ENCODE results near the gene PLPP6. TPM values are rescaled to one million over a fixed set of nuclear protein-coding genes. Genes with fewer than 3 reads are reported as not detected.

The PLPP6 gene
- total and polyA plus RNA-seq, 7 experiments from 2014 or later = 6.0 to 24.1 (median 9.8) TPM

DNA sequence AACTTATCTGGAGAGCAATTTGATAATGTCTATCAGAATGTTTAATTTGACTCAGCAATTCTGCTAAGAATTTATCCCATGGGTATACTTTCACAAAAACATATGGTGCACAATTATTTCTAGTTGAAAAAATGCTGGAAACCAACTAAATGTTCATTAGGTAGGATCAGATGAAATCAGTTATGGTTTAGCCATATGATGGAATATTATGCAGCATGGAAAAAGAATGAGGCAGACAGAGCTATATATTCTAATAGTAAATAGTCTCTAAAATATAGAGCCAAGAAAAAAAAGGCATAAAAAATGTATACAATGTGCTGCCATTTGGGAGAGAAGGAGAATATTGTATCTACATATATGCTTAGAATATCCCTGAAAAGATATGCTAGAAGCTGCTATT, 7.8 kb downstream of the PLPP6 start:
- Histone ChIP-seq H3K9me3 (ENCODE audit: control insufficient read depth in 2 of 3, low read length in 3 of 3) (no peaks in the 10 kb centered on the region), H3K36me3 (ENCODE audit: control insufficient read depth in 2 of 3, insufficient read depth in 3 of 3, low read length in 3 of 3) (no peaks in the 10 kb centered on the region), H3K27ac (ENCODE audit: low read depth, low read length) (no peak overlapping the region), H3K27me3 (ENCODE audit: control insufficient read depth in 2 of 2, insufficient read depth in 2 of 2, low read length in 2 of 2) (no peaks in the 10 kb centered on the region), H3K4me1 (ENCODE audit: control insufficient read depth in 2 of 2, insufficient read depth in 2 of 2, low read length in 2 of 2) (peaks cover 6 to 31% of the 10 kb centered on the region in 2 donors), H3K4me3 (ENCODE audit: low read length) (no peak overlapping the region)
- DNase-seq = no peak
- CTCF ChIA-PET = interaction anchor here (1.3 kb wide), 1 partner anchor 8 kb away, joined by 3 read pairs; the partner anchor contains the start of gene PLPP6
- Mint-ChIP-seq H3K27me3 (peaks cover 0 to 3% (median 0%) of the 10 kb centered on the region in 5 donors), H3K27ac (peak overlapping the region in 2 of 9 donors; percentile 17 to 54), H3K9me3 (no peaks in the 10 kb centered on the region), H3K36me3 (peaks cover 0 to 3% (median 0%) of the 10 kb centered on the region in 5 donors), H3K4me3 (no peak overlapping the region), H3K4me1 (peaks cover 26 to 56% (median 46%) of the 10 kb centered on the region in 7 donors)
- intact Hi-C loops (cut with micrococcal nuclease) = loop anchor here (10.0 kb wide), 4 partner anchors 665 to 1745 kb away; partner anchors contain the start of genes ERMP1 (in 1 of the 2), RLN1 (in 1 of the 2) and UHRF2 (in 1 of the 2)
- no peak for ATAC-seq
- POLR2A ChIA-PET = interaction anchor here (2.0 to 8.8 kb wide), 3 partner anchors 6 to 71 kb away, joined by 16 to 120 read pairs (median 17); partner anchors contain the start of genes AK3 and CDC37L1

DNA sequence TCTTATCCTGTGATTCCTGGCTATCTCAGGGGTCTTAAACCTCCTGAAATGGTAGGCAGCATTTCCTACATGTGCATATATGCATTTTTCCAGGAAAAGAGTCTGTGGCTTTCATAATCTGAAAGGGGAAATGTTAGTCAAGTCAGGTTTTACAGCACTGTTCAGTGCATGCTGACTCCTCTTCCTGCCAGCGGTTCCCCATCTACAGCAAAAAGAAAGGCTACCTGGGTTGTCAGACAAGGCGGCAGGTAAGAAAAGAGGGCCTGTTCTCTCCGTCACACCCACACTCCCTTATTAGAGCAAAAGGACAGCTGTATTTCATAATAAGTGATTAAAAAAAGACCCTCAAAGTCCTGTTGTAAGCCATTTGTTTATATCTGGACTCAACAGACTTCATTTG, 8.5 kb downstream of the PLPP6 start:
- CTCF ChIA-PET = interaction anchor here (0.6 to 1.3 kb wide), 3 partner anchors 9 to 122 kb away, joined by 3 to 4 read pairs (median 3); partner anchors contain the start of gene PLPP6
- Histone ChIP-seq H3K4me3 (ENCODE audit: low read length) (no peak overlapping the region), H3K36me3 (ENCODE audit: control insufficient read depth in 2 of 3, insufficient read depth in 3 of 3, low read length in 3 of 3) (no peaks in the 10 kb centered on the region), H3K9me3 (ENCODE audit: control insufficient read depth in 2 of 3, low read length in 3 of 3) (no peaks in the 10 kb centered on the region), H3K27me3 (ENCODE audit: control insufficient read depth in 2 of 2, insufficient read depth in 2 of 2, low read length in 2 of 2) (no peaks in the 10 kb centered on the region), H3K4me1 (ENCODE audit: control insufficient read depth in 2 of 2, insufficient read depth in 2 of 2, low read length in 2 of 2) (peaks cover 5 to 24% of the 10 kb centered on the region in 2 donors), H3K27ac (ENCODE audit: low read depth, low read length) (no peak overlapping the region)
- H3K4me1 Mint-ChIP-seq = peaks cover 21 to 52% (median 40%) of the 10 kb centered on the region in 7 donors
- peaks cover 0 to 3% (median under 1%) of the 10 kb centered on the region in 5 donors for H3K36me3 Mint-ChIP-seq
- intact Hi-C loops (cut with micrococcal nuclease) = no loop called here
- no peaks in the 10 kb centered on the region for H3K9me3 Mint-ChIP-seq
- DNase-seq = no peak
- peak overlapping the region in 6 of 9 donors; percentile 12 to 78 (median 55) for H3K27ac Mint-ChIP-seq
- no peak for ATAC-seq
- peak overlapping the region in 3 of 10 donors; percentile 4 to 17 (median 10) for H3K4me3 Mint-ChIP-seq
- POLR2A ChIA-PET = interaction anchor here (0.6 to 3.4 kb wide), 3 partner anchors 9 to 70 kb away, joined by 3 to 17 read pairs (median 16); partner anchors contain the start of genes AK3 and CDC37L1
- no peaks in the 10 kb centered on the region for H3K27me3 Mint-ChIP-seq

DNA sequence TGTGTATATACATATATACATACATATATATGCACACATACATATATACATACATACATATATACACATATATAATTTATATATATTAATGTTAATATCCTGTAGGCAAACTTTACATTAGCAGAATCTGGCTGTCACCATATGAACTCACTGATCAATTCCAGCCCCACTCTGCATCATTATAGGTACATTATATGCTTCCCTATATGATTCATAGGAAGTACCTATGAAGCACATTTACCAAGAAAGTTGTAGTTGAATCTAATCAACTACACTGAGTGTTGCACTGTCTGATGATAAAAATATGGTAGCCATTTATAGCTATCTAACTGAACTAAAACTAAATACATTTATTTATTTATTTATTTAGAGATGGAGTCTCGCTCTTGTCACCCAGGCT, 9.6 kb downstream of the PLPP6 start:
- Histone ChIP-seq H3K27me3 (ENCODE audit: control insufficient read depth in 2 of 2, insufficient read depth in 2 of 2, low read length in 2 of 2) (no peaks in the 10 kb centered on the region), H3K9me3 (ENCODE audit: control insufficient read depth in 2 of 3, low read length in 3 of 3) (no peaks in the 10 kb centered on the region), H3K4me3 (ENCODE audit: low read length) (no peak overlapping the region), H3K27ac (ENCODE audit: low read depth, low read length) (no peak overlapping the region), H3K4me1 (ENCODE audit: control insufficient read depth in 2 of 2, insufficient read depth in 2 of 2, low read length in 2 of 2) (peaks cover 0 to 18% of the 10 kb centered on the region in 2 donors), H3K36me3 (ENCODE audit: control insufficient read depth in 2 of 3, insufficient read depth in 3 of 3, low read length in 3 of 3) (no peaks in the 10 kb centered on the region)
- Mint-ChIP-seq H3K4me3 (no peak overlapping the region), H3K27me3 (no peaks in the 10 kb centered on the region), H3K27ac (no peak overlapping the region), H3K36me3 (peaks cover 0 to 6% (median 3%) of the 10 kb centered on the region in 5 donors), H3K9me3 (peaks cover 0 to 2% (median 0%) of the 10 kb centered on the region in 11 donors), H3K4me1 (peaks cover 13 to 43% (median 31%) of the 10 kb centered on the region in 7 donors)
- POLR2A ChIA-PET = no interaction called here
- intact Hi-C loops (cut with micrococcal nuclease) = no loop called here
- CTCF ChIA-PET = no interaction called here
- DNase-seq = no peak
- no peak for ATAC-seq

DNA sequence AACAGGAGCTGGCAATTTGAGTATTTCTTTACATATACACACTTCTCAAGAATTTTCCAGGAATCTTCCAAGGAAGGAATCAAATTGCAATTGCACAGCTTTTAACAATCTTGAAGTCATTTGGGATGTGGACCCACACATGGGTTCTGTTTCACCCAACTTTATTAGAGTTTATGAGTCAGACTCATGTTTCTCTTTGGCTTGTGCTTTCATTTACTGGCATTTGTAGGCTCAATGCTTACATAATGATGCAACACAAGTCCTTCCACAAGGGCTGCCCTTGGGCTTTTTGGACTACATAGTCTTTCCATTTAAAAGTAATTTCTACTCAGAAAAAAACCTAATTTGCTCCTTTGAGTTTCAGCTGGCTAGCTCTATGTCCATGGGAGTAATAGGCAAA, 12.7 kb downstream of the PLPP6 start:
- no peaks in the 10 kb centered on the region for H3K9me3 ChIP-seq (ENCODE audit: control insufficient read depth in 2 of 3, low read length in 3 of 3)
- H3K27me3 ChIP-seq (ENCODE audit: control insufficient read depth in 2 of 2, insufficient read depth in 2 of 2, low read length in 2 of 2) = no peaks in the 10 kb centered on the region
- DNase-seq (no peak), ATAC-seq (no peak)
- Mint-ChIP-seq H3K9me3 (peaks cover 0 to 2% (median 0%) of the 10 kb centered on the region in 11 donors), H3K27me3 (no peaks in the 10 kb centered on the region), H3K4me3 (no peak overlapping the region), H3K4me1 (peaks cover 0 to 20% (median 11%) of the 10 kb centered on the region in 7 donors), H3K27ac (no peak overlapping the region), H3K36me3 (peaks cover 0 to 6% (median 3%) of the 10 kb centered on the region in 5 donors)
- no peaks in the 10 kb centered on the region for H3K36me3 ChIP-seq (ENCODE audit: control insufficient read depth in 2 of 3, insufficient read depth in 3 of 3, low read length in 3 of 3)
- CTCF ChIA-PET = no interaction called here
- intact Hi-C loops (cut with micrococcal nuclease) = loop anchor here in 1 of 2 donors (5.0 kb wide), 2 partner anchors 263 to 778 kb away; partner anchors contain the start of gene CD274
- H3K27ac ChIP-seq (ENCODE audit: low read depth, low read length) = no peak overlapping the region
- no peak overlapping the region for H3K4me3 ChIP-seq (ENCODE audit: low read length)
- POLR2A ChIA-PET = interaction anchor here (0.7 to 5.1 kb wide), 3 partner anchors 9 to 66 kb away, joined by 3 to 120 read pairs (median 4); partner anchors contain the start of genes PLPP6 and SPATA6L
- peaks cover 6 to 7% of the 10 kb centered on the region in 2 donors for H3K4me1 ChIP-seq (ENCODE audit: control insufficient read depth in 2 of 2, insufficient read depth in 2 of 2, low read length in 2 of 2)

DNA sequence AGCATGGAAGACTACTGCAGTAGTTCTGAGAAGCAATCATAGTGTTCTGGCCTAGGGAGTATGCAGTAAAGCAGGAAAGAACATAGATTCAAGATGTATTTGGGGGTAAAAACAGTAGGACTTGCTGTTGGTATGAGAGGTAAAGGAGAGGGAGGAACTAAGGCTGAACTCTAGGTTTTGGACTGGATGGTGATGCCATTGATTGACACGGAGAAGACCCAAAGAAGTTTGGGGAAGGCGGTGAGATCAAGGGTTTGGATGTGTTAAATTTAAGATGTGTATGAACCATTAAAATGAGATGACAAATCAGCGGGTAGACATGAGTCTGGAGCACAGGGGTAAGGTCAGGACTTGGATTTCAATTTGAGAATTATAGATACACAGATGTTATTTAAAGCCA, 15.3 kb downstream of the PLPP6 start:
- ATAC-seq = no peak
- Mint-ChIP-seq H3K9me3 (peaks cover 0 to 2% (median 0%) of the 10 kb centered on the region in 11 donors), H3K27ac (no peak overlapping the region), H3K4me3 (no peak overlapping the region), H3K4me1 (peaks cover 0 to 6% (median 4%) of the 10 kb centered on the region in 7 donors), H3K36me3 (peaks cover 0 to 6% (median 3%) of the 10 kb centered on the region in 5 donors), H3K27me3 (no peaks in the 10 kb centered on the region)
- intact Hi-C loops (cut with micrococcal nuclease) = loop anchor here in 1 of 2 donors (5.0 kb wide), 2 partner anchors 260 to 775 kb away; partner anchors contain the start of gene CD274
- ChIA-PET POLR2A (interaction anchor here (0.6 to 5.1 kb wide), 10 partner anchors 12 to 1151 kb away, joined by 3 to 120 read pairs (median 4); partner anchors contain the start of genes AK3, PLPP6, RCL1 and SPATA6L), CTCF (no interaction called here)
- Histone ChIP-seq H3K36me3 (ENCODE audit: control insufficient read depth in 2 of 3, insufficient read depth in 3 of 3, low read length in 3 of 3) (no peaks in the 10 kb centered on the region), H3K27me3 (ENCODE audit: control insufficient read depth in 2 of 2, insufficient read depth in 2 of 2, low read length in 2 of 2) (no peaks in the 10 kb centered on the region), H3K4me1 (ENCODE audit: control insufficient read depth in 2 of 2, insufficient read depth in 2 of 2, low read length in 2 of 2) (peaks cover 15 to 19% of the 10 kb centered on the region in 2 donors), H3K4me3 (ENCODE audit: low read length) (no peak overlapping the region), H3K9me3 (ENCODE audit: control insufficient read depth in 2 of 3, low read length in 3 of 3) (no peaks in the 10 kb centered on the region), H3K27ac (ENCODE audit: low read depth, low read length) (peak overlapping the region; percentile 19)
- no peak for DNase-seq

DNA sequence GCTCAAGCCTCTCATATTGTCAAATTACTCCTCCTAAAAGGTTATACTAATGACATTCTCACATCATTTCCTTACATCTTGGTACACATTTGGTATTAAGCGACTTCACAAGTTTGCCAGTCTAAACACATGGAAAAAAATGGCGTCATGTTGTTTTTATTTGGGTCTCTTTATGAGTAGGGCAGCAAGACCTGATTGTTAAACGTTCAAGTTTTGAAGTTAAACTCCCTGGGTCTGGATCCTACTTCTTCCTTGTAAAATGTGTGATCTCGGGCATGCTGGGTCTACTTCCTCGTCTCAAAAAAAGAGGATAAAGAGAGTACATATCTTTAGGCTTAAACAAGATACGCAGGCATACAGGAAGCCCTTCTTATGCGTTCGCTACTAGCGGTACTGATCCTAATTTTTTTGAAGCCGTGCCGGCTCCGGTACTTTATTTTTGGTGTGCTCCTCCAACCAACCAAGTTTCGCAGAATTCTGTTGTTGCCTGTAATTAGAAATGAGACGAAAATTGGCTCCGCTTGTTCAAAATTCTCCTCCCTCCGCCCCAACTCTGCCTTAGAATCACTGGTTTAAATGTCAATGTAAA, 16.7 kb downstream of the PLPP6 start:
- ATAC-seq = peak; percentile 23
- H3K4me3 ChIP-seq (ENCODE audit: low read length) = peak overlapping the region; percentile 72

More for the DNA sequence above, 16.7 kb downstream of the PLPP6 start:
- Mint-ChIP-seq H3K27me3 (no peaks in the 10 kb centered on the region), H3K36me3 (peaks cover 0 to 11% (median 6%) of the 10 kb centered on the region in 5 donors), H3K9me3 (peaks cover 0 to 2% (median 0%) of the 10 kb centered on the region in 11 donors), H3K4me1 (peaks cover 6 to 13% (median 12%) of the 10 kb centered on the region in 7 donors), H3K27ac (no peak overlapping the region), H3K4me3 (no peak overlapping the region)
- Histone ChIP-seq H3K4me1 (ENCODE audit: control insufficient read depth in 2 of 2, insufficient read depth in 2 of 2, low read length in 2 of 2) (peaks cover 15 to 19% of the 10 kb centered on the region in 2 donors), H3K36me3 (ENCODE audit: control insufficient read depth in 2 of 3, insufficient read depth in 3 of 3, low read length in 3 of 3) (no peaks in the 10 kb centered on the region), H3K9me3 (ENCODE audit: control insufficient read depth in 2 of 3, low read length in 3 of 3) (no peaks in the 10 kb centered on the region), H3K27me3 (ENCODE audit: control insufficient read depth in 2 of 2, insufficient read depth in 2 of 2, low read length in 2 of 2) (no peaks in the 10 kb centered on the region), H3K27ac (ENCODE audit: low read depth, low read length) (peak overlapping the region; percentile 95)
- ChIA-PET POLR2A (interaction anchor here (0.7 to 5.1 kb wide), 19 partner anchors 9 to 1152 kb away, joined by 3 to 120 read pairs (median 4); partner anchors contain the start of genes AK3, PLPP6, RFX3 and SPATA6L), CTCF (interaction anchor here (1.0 kb wide), 3 partner anchors 13 to 35 kb away, joined by 4 to 6 read pairs (median 6); partner anchors contain the start of gene SPATA6L)
- intact Hi-C loops (cut with micrococcal nuclease) = loop anchor here (1.0 to 5.0 kb wide), 23 partner anchors 11 to 1834 kb away; partner anchors contain the start of genes AK3 (in 2 of the 2), JAK2 (in 2 of the 2), PLPP6 (in 2 of the 2) and PUM3 (in 2 of the 2)
- DNase-seq = peak in 4 of 9 donors; percentile 50 to 77 (median 71)

Data from naive thymus-derived CD4-positive, alpha-beta T cell (primary cell).